Lower leg skin (tissue), 4 donors: Measurements from ENCODE around the gene ANKRD13A. TPM values are rescaled to one million over a fixed set of nuclear protein-coding genes. Genes with fewer than 3 reads are reported as not detected.
A peak's percentile ranks its signal among the peaks of the same experiment; 100 is the strongest.

Experiments used
- DNase-seq, 2 donors: peaks; one replicate each; pipeline ENCODE4 v3.0.0-alpha.2; 2019; ENCODE audit warnings: low spot score in 2 of 2
- H3K4me3 ChIP-seq: fragments of 200-600 bp; sonication (generic); 2 replicates; pipeline ENCODE4 v1.5.1; 2017; ENCODE audit warnings: mild to moderate bottlenecking, low read depth; ENCODE audit not compliant: poor library complexity, severe bottlenecking
- CTCF ChIP-seq, 3 donors: fragments of 450-650 bp; IDR thresholded peaks; one replicate each; pipeline ENCODE4 v1.5.1; 2016; ENCODE audit warnings: antibody characterized with exemption in 3 of 3, mild to moderate bottlenecking in 3 of 3, moderate library complexity in 2 of 3
- POLR2A ChIP-seq, 2 donors: fragments of 450-650 bp; IDR thresholded peaks; one replicate each; pipeline ENCODE4 v1.6.1; 2016 to 2017; ENCODE audit warnings: antibody characterized with exemption in 2 of 2, mild to moderate bottlenecking in 1 of 2, moderate library complexity in 1 of 2
- WGBS, 2 donors: methylation state at CpG; one replicate each; pipeline ENCODE4 v1.1.5; 2018; 5-methylcytosine and 5-hydroxymethylcytosine counted together
- intact Hi-C: fragments of 100-400 bp; cut with DNase I; formaldehyde crosslinking; loops from one replicate; pipeline ENCODE4 v1.15.0; 2023; ENCODE audit warnings: low total_unique reads
- total RNA-seq, 4 donors: library from RNA; depleted of rRNA; stranded (reverse); fragments of >200 nt; gene quantifications; one replicate each; pipeline ENCODE4 v1.1.0, GENCODE V29; 2016

The ANKRD13A gene
- total RNA-seq, 4 donors from 2014 or later = 97.7 to 184 (median 143) TPM

- intact Hi-C loops = no loop called here
- no peak for DNase-seq
- H3K4me3 ChIP-seq = no peak overlapping the region
- TF ChIP-seq CTCF (IDR thresholded peaks at IDR 0.05) = no peak
- no peak for TF ChIP-seq POLR2A (IDR thresholded peaks at IDR 0.05)
- WGBS, 2 donors = 57 to 58% methylated on average over 9 of the region's 9 CpGs
These were observed 858 bp upstream of the ANKRD13A start for GRCh38 chr12:109998241-109998903.

GRCh38 chr12:109999649-109999971 lies 380 bp downstream of the ANKRD13A start:
- 0 to 1% methylated on average over 14 to 20 of the region's 27 CpGs for WGBS, 2 donors
- TF ChIP-seq POLR2A (IDR thresholded peaks at IDR 0.05) (no peak), CTCF (IDR thresholded peaks at IDR 0.05) (no peak)
- DNase-seq = peak in 1 of 2 donors; percentile 84
- intact Hi-C loops = no loop called here
- peak overlapping the region; percentile 89 for H3K4me3 ChIP-seq

- TF ChIP-seq CTCF (IDR thresholded peaks at IDR 0.05) (no peak), POLR2A (IDR thresholded peaks at IDR 0.05) (no peak)
- intact Hi-C loops = no loop called here
- DNase-seq = peak; percentile 28 to 88
- WGBS, 2 donors = 1% methylated on average over 17 of the region's 17 CpGs
- H3K4me3 ChIP-seq = peak overlapping the region; percentile 89
These were observed 814 bp downstream of the ANKRD13A start for GRCh38 chr12:109999983-110000505.

- H3K4me3 ChIP-seq = no peak overlapping the region
- intact Hi-C loops = no loop called here
- DNase-seq = no peak
- TF ChIP-seq POLR2A (IDR thresholded peaks at IDR 0.05) = no peak
- no peak for TF ChIP-seq CTCF (IDR thresholded peaks at IDR 0.05)
- WGBS, 2 donors = 58 to 60% methylated on average over 4 of the region's 4 CpGs
These were observed 2.4 kb downstream of the ANKRD13A start for GRCh38 chr12:110001596-110001995.

- H3K4me3 ChIP-seq = no peak overlapping the region
- intact Hi-C loops = no loop called here
- TF ChIP-seq CTCF (IDR thresholded peaks at IDR 0.05) (no peak), POLR2A (IDR thresholded peaks at IDR 0.05) (no peak)
- 39 to 48% methylated on average over 8 of the region's 8 CpGs for WGBS, 2 donors
- DNase-seq = peak in 1 of 2 donors; percentile 79
These were observed 3.7 kb downstream of the ANKRD13A start for GRCh38 chr12:110002676-110003515.
